Panc1 (cell line): ENCODE data around the gene ARPC1B.

Experiments
- POLR2AphosphoS5 ChIP-seq: IDR thresholded peaks from 2 replicates; pipeline ENCODE4 v1.6.1; 2012; ENCODE audit warnings: mild to moderate bottlenecking, low read depth, low read length, moderate library complexity
- SIN3A ChIP-seq: IDR thresholded peaks from 2 replicates; pipeline ENCODE4 v1.6.1; 2012; ENCODE audit warnings: low read depth, mild to moderate bottlenecking, low read length, moderate library complexity, borderline replicate concordance; ENCODE audit not compliant: insufficient read depth
- TCF7L2 ChIP-seq: IDR thresholded peaks from 2 replicates; pipeline ENCODE4 v1.6.1; 2011; ENCODE audit warnings: mild to moderate bottlenecking, low read depth, low read length, inconsistent platforms
- TF ChIP-seq, protein P1 (sequence below): fragments of 450-650 bp; IDR thresholded peaks from 2 replicates; pipeline ENCODE4 v1.5.1; 2017; ENCODE audit warnings: mild to moderate bottlenecking

- TF ChIP-seq, protein P1, sequence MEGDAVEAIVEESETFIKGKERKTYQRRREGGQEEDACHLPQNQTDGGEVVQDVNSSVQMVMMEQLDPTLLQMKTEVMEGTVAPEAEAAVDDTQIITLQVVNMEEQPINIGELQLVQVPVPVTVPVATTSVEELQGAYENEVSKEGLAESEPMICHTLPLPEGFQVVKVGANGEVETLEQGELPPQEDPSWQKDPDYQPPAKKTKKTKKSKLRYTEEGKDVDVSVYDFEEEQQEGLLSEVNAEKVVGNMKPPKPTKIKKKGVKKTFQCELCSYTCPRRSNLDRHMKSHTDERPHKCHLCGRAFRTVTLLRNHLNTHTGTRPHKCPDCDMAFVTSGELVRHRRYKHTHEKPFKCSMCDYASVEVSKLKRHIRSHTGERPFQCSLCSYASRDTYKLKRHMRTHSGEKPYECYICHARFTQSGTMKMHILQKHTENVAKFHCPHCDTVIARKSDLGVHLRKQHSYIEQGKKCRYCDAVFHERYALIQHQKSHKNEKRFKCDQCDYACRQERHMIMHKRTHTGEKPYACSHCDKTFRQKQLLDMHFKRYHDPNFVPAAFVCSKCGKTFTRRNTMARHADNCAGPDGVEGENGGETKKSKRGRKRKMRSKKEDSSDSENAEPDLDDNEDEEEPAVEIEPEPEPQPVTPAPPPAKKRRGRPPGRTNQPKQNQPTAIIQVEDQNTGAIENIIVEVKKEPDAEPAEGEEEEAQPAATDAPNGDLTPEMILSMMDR: no peak
- TF ChIP-seq POLR2AphosphoS5 (no peak; the same call in 1 of the 2 replicates), SIN3A (no peak), TCF7L2 (no peak)
Observed at GRCh38 chr7:99392046-99392445, 17.5 kb downstream of the ARPC1B start.
